Measurements from ENCODE around the gene BCAS2. TPM values are rescaled to one million over a fixed set of nuclear protein-coding genes. Genes with fewer than 3 reads are reported as not detected.

BCAS2 gene
- total and polyA plus RNA-seq, 12 donors, result 9.6 to 52.6 (median 35.9) TPM

GRCh38 chr1:114551400-114551799 lies 30.0 kb downstream of the BCAS2 start:
- 81 to 85% methylated on average over 4 of the region's 4 CpGs for WGBS, 2 donors
- no peak overlapping the region for H3K4me3 ChIP-seq
- DNase-seq (no peak), ATAC-seq (no peak)
- H3K4me1 ChIP-seq, result no peaks in the 10 kb centered on the region
- no peaks in the 10 kb centered on the region for H3K27me3 ChIP-seq
- no peak for TF ChIP-seq CTCF (IDR thresholded peaks at IDR 0.05)
- intact Hi-C loops (cut with DNase I), result loop anchor here in 4 of 10 donors (10.0 kb wide), 1 partner anchor 207 kb away; no protein-coding TSS in a partner anchor
- no peak overlapping the region for H3K27ac ChIP-seq
- no peaks in the 10 kb centered on the region for H3K36me3 ChIP-seq
- H3K9me3 ChIP-seq, result no peaks in the 10 kb centered on the region

DNA sequence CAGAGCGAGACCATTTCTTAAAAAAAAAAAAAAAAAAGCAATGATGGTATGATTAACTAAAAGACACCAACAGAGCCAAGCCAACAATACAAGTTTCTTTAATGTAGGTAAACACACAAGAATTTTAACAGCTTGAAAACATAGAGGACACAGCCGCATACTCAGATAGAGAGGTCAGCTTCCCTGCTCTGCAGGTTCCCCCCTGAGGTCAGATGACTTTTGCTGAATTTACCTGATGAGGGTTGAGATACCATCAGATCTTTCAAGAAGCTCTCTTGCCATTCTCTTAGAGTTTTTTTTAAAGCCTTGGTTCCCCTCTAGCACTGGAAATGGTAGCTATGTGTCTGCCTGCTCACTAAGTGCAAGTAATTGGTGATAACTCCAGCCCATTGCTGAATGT lies 31.1 kb downstream of the BCAS2 start:
- no peak for DNase-seq
- H3K27ac ChIP-seq, result no peak overlapping the region
- H3K4me1 ChIP-seq, result no peaks in the 10 kb centered on the region
- no peaks in the 10 kb centered on the region for H3K9me3 ChIP-seq
- H3K4me3 ChIP-seq, result no peak overlapping the region
- no peaks in the 10 kb centered on the region for H3K27me3 ChIP-seq
- intact Hi-C loops (cut with DNase I), result loop anchor here in 4 of 10 donors (10.0 kb wide), 1 partner anchor 206 kb away; no protein-coding TSS in a partner anchor
- no peaks in the 10 kb centered on the region for H3K36me3 ChIP-seq
- WGBS, 2 donors, result 93 to 96% methylated on average over 2 of the region's 2 CpGs
- no peak for TF ChIP-seq CTCF (IDR thresholded peaks at IDR 0.05)
- ATAC-seq, result no peak

- no peak for TF ChIP-seq CTCF (IDR thresholded peaks at IDR 0.05)
- DNase-seq (no peak), ATAC-seq (no peak)
- 62 to 71% methylated on average over 4 of the region's 4 CpGs for WGBS, 2 donors
- intact Hi-C loops (cut with DNase I), result no loop called here
- Histone ChIP-seq H3K27me3 (no peaks in the 10 kb centered on the region), H3K36me3 (no peaks in the 10 kb centered on the region), H3K9me3 (no peaks in the 10 kb centered on the region), H3K4me3 (no peak overlapping the region), H3K4me1 (no peaks in the 10 kb centered on the region), H3K27ac (no peak overlapping the region)
Measured at GRCh38 chr1:114549137-114549536, 32.3 kb downstream of the BCAS2 start.

- H3K9me3 ChIP-seq, result no peaks in the 10 kb centered on the region
- no peaks in the 10 kb centered on the region for H3K27me3 ChIP-seq
- no peaks in the 10 kb centered on the region for H3K4me1 ChIP-seq
- no peaks in the 10 kb centered on the region for H3K36me3 ChIP-seq
- 74 to 88% methylated on average over 1 of the region's 1 CpG for WGBS, 2 donors
- H3K4me3 ChIP-seq, result no peak overlapping the region
- intact Hi-C loops (cut with DNase I), result no loop called here
- DNase-seq (no peak), ATAC-seq (no peak)
- no peak for TF ChIP-seq CTCF (IDR thresholded peaks at IDR 0.05)
- H3K27ac ChIP-seq, result no peak overlapping the region
Measured at GRCh38 chr1:114547076-114547475, 34.3 kb downstream of the BCAS2 start.

Data from heart right ventricle (tissue), 16 donors.